Endothelial cell of umbilical vein (primary cell): ENCODE results near the gene RAP1GDS1. TPM values are rescaled to one million over a fixed set of nuclear protein-coding genes. Genes with fewer than 3 reads are reported as not detected.

ENCODE experiments used
- BruUV-seq: library from RNA; stranded (reverse); fragments of 400-500 nt; replicated peaks from 2 replicates; lab custom pipeline; 2021; lab: Mats Ljungman, UMichigan
- CTCF ChIA-PET: fragments of 300-600, 350-600 bp; sonication (Branson Sonifier 250); formaldehyde crosslinking; loops from one replicate; lab custom pipeline; 2021; ENCODE audit warnings: antibody characterized with exemption, inconsistent platforms; lab: Charles Lee
- POLR2A ChIA-PET: fragments of 300-600, 350-600 bp; sonication (Branson Sonifier 250); formaldehyde crosslinking; loops from one replicate; lab custom pipeline; 2021; ENCODE audit warnings: antibody characterized with exemption, inconsistent platforms; lab: Charles Lee
- DNase-seq: peaks from one replicate; pipeline ENCODE4 v3.0.0-alpha.2; 2011; ENCODE audit warnings: low read depth, low spot score
- FAIRE-seq: peaks from 2 replicates; lab custom pipeline; 2011; peaks lifted over from hg19 to GRCh38; lab: Jason Lieb, UNC
- H2AFZ ChIP-seq: 2 replicates; pipeline ENCODE4 v1.6.0; 2012; ENCODE audit warnings: low read depth, low read length, control low read depth, inconsistent platforms
- H3K27ac ChIP-seq: 2 replicates; pipeline ENCODE4 v1.5.1; 2011; ENCODE audit warnings: low read depth, mild to moderate bottlenecking, control low read depth, low read length, moderate library complexity; ENCODE audit not compliant: insufficient read depth
- H3K27me3 ChIP-seq, 2 experiments: 2 replicates each; pipeline versions ENCODE4 v1.6.0 to v1.6.1; 2011; ENCODE audit warnings: low read length in 2 of 2, mixed read lengths in 1 of 2; ENCODE audit not compliant: control insufficient read depth in 2 of 2, insufficient read depth in 2 of 2
- H3K36me3 ChIP-seq, 2 experiments: 2 replicates in 1 of 2; 3 replicates in 1 of 2; pipeline ENCODE4 v1.5.1; 2011; ENCODE audit warnings: low read length in 2 of 2, mild to moderate bottlenecking in 1 of 2, moderate library complexity in 1 of 2; ENCODE audit not compliant: control insufficient read depth in 2 of 2, insufficient read depth in 2 of 2; ENCODE audit errors: extremely low read depth in 1 of 2
- H3K4me1 ChIP-seq: 3 replicates; pipeline ENCODE4 v1.5.1; 2011; ENCODE audit warnings: mild to moderate bottlenecking, low read length; ENCODE audit not compliant: control insufficient read depth, insufficient read depth; ENCODE audit errors: extremely low read depth
- H3K4me2 ChIP-seq: 2 replicates; pipeline ENCODE4 v1.6.1; 2011; ENCODE audit warnings: low read length, control low read depth, mixed read lengths; ENCODE audit not compliant: insufficient read depth
- H3K4me3 ChIP-seq, 3 experiments: fragments of 200-600 bp in 1 of 3; sonication (generic), shearing (Covaris generic) in 1 of 3; replicated peaks in 1 of 3; 2 replicates each; pipeline ENCODE4 v1.5.1; 2011 to 2016; ENCODE audit warnings: control low read depth in 3 of 3, low read length in 3 of 3, mild to moderate bottlenecking in 2 of 3, inconsistent platforms in 1 of 3, low read depth in 1 of 3, moderate library complexity in 1 of 3; ENCODE audit not compliant: insufficient read depth in 1 of 3
- H3K79me2 ChIP-seq: 2 replicates; pipeline ENCODE4 v1.6.0; 2012; ENCODE audit warnings: low read length, inconsistent platforms; ENCODE audit not compliant: control insufficient read depth, insufficient read depth
- H3K9ac ChIP-seq: replicated peaks from 2 replicates; pipeline ENCODE3; 2011; ENCODE audit warnings: low read length, control low read depth; ENCODE audit not compliant: insufficient read depth; ENCODE audit errors: extremely low read depth
- H3K9me1 ChIP-seq: replicated peaks from 3 replicates; pipeline ENCODE4 v1.6.0; 2011; ENCODE audit warnings: mild to moderate bottlenecking, low read length; ENCODE audit not compliant: control insufficient read depth, insufficient read depth; ENCODE audit errors: extremely low read depth
- H3K9me3 ChIP-seq: replicated peaks from 2 replicates; pipeline ENCODE4 v1.5.1; 2012; ENCODE audit warnings: low read length, inconsistent platforms; ENCODE audit not compliant: control insufficient read depth, insufficient read depth
- H4K20me1 ChIP-seq: replicated peaks from 2 replicates; pipeline ENCODE3; 2011; ENCODE audit warnings: mild to moderate bottlenecking, low read length; ENCODE audit not compliant: control insufficient read depth, insufficient read depth; ENCODE audit errors: extremely low read depth
- EZH2 ChIP-seq: IDR thresholded peaks from 2 replicates; pipeline ENCODE4 v1.6.1; 2012; ENCODE audit warnings: borderline replicate concordance, low read depth, mild to moderate bottlenecking, moderate library complexity, low read length, inconsistent platforms; ENCODE audit not compliant: severe bottlenecking
- JUN ChIP-seq: IDR thresholded peaks from 2 replicates; pipeline ENCODE4 v1.6.1; 2011; ENCODE audit warnings: borderline replicate concordance, low read depth; ENCODE audit not compliant: insufficient read length, insufficient read depth
- MYC ChIP-seq: IDR thresholded peaks from one replicate; pipeline ENCODE4 v1.6.1; 2011; ENCODE audit warnings: mild to moderate bottlenecking, low read depth, low read length
- POLR2A ChIP-seq: IDR thresholded peaks from 2 replicates; pipeline ENCODE4 v1.6.1; 2012; ENCODE audit warnings: low read depth, mild to moderate bottlenecking, control low read depth, low read length
- POLR2AphosphoS5 ChIP-seq: IDR thresholded peaks from 2 replicates; pipeline ENCODE4 v1.6.1; 2012; ENCODE audit warnings: low read depth, mild to moderate bottlenecking, control low read depth, low read length, moderate library complexity; ENCODE audit not compliant: insufficient read depth
- dilution Hi-C: fragments of 300-500 bp; cut with MboI; formaldehyde crosslinking; loops from one replicate; pipeline ENCODE4 v1.15.0; 2019; ENCODE audit warnings: low sequenced_read_pairs; ENCODE audit not compliant: extremely low pct_ligation_motif_present
- intact Hi-C: fragments of 100-400 bp; cut with micrococcal nuclease; formaldehyde crosslinking; loops from one replicate; pipeline ENCODE4 v1.10.0; 2022
- polyA plus RNA-seq, 4 experiments: library from polyadenylated mRNA; depleted of rRNA in 3 of 4; stranded (reverse) in 3 of 4; unstranded in 1 of 4; fragments of >200 nt; gene quantifications; 2 replicates each; pipeline versions ENCODE4 v1.2.1 to v1.2.3, GENCODE V29; 2011 to 2012; ENCODE audit warnings: missing spikeins in 1 of 4
- total RNA-seq: library from RNA; stranded (reverse); gene quantifications from 2 replicates; pipeline ENCODE4 v1.2.3, GENCODE V29; 2021

Gene RAP1GDS1
- total and polyA plus RNA-seq, 2 donors (not counting 3 experiments of a cell fraction or from before 2014, with no cell fraction given): 17.6 to 52.8 TPM

DNA sequence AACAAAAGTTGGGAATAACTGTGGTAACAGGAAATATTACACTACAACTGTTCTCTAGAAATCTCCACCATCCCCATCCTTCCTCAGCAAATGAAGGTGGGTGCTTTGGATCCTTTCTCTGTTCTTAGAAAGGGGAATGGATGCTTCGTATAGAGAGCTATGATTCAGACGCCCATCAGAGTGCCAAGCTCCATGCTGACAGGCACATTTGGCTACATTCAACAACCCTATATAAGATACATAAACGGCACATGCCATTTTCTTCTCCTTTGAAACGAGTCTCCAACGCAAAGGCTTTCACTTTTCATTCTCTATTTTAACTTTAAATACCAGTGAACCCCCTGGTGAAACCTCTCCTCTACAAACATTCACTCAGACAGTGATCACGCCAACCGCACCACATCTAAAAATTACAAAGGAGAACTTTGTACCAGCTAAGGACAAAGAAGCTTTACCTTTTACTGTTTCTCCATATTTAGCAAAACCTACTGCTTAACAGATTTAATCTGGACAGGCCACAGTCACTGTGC is 224.7 kb downstream of the RAP1GDS1 start:
- BruUV-seq: no TSS peak
- intact Hi-C loops: no loop called here

GRCh38 chr4:98490251-98490650 is 229.1 kb downstream of the RAP1GDS1 start:
- no peak overlapping the region for H3K27ac ChIP-seq
- DNase-seq (no peak), FAIRE-seq (no peak)
- no peaks in the 10 kb centered on the region for H3K36me3 ChIP-seq
- H3K79me2 ChIP-seq: peaks cover 4% of the 10 kb centered on the region
- no peak overlapping the region for H3K4me3 ChIP-seq
- dilution Hi-C loops (no loop called here), intact Hi-C loops (no loop called here)
- H4K20me1 ChIP-seq: no peaks in the 10 kb centered on the region
- no peak overlapping the region for H3K9ac ChIP-seq
- no TSS peak for BruUV-seq
- no peaks in the 10 kb centered on the region for H3K27me3 ChIP-seq
- no peak overlapping the region for H3K4me2 ChIP-seq
- H3K9me3 ChIP-seq: no peaks in the 10 kb centered on the region
- H2AFZ ChIP-seq: no peak overlapping the region
- POLR2A ChIA-PET: no interaction called here
- H3K4me1 ChIP-seq: no peaks in the 10 kb centered on the region
- TF ChIP-seq JUN: no peak
- TF ChIP-seq EZH2: no peak
- TF ChIP-seq MYC: no peak
- no peak for TF ChIP-seq POLR2A
- TF ChIP-seq POLR2AphosphoS5: no peak
- no peaks in the 10 kb centered on the region for H3K9me1 ChIP-seq
- CTCF ChIA-PET: interaction anchor here (1.5 kb wide), 1 partner anchor 23 kb away, joined by 6 read pairs; no protein-coding TSS in a partner anchor

More for the DNA sequence above, 224.7 kb downstream of the RAP1GDS1 start:
- H4K20me1 ChIP-seq: no peaks in the 10 kb centered on the region
- no peaks in the 10 kb centered on the region for H3K9me3 ChIP-seq
- FAIRE-seq (no peak), DNase-seq (no peak)
- H3K4me1 ChIP-seq: peaks cover 22% of the 10 kb centered on the region
- no peak overlapping the region for H2AFZ ChIP-seq
- CTCF ChIA-PET: interaction anchor here (0.7 to 1.5 kb wide), 4 partner anchors 12 to 36 kb away, joined by 3 to 6 read pairs (median 4); no protein-coding TSS in a partner anchor
- no peaks in the 10 kb centered on the region for H3K79me2 ChIP-seq
- no peak overlapping the region for H3K4me2 ChIP-seq
- POLR2A ChIA-PET: no interaction called here
- no peaks in the 10 kb centered on the region for H3K27me3 ChIP-seq
- dilution Hi-C loops: no loop called here
- TF ChIP-seq POLR2A (no peak), JUN (no peak)
- H3K36me3 ChIP-seq: no peaks in the 10 kb centered on the region
- H3K4me3 ChIP-seq: no peak overlapping the region
- H3K27ac ChIP-seq: no peak overlapping the region
- no peaks in the 10 kb centered on the region for H3K9me1 ChIP-seq
- no peak overlapping the region for H3K9ac ChIP-seq
